SH-SY5Y (cell line): ENCODE results near the gene DENND6A.

ENCODE experiments used
- GATA2 ChIP-seq: IDR thresholded peaks from 2 replicates; pipeline ENCODE4 v1.6.1; 2011; ENCODE audit warnings: mild to moderate bottlenecking, low read depth, low read length
- GATA3 ChIP-seq: IDR thresholded peaks from 2 replicates; pipeline ENCODE4 v1.6.1; 2011; ENCODE audit warnings: low read depth, mild to moderate bottlenecking, low read length, moderate library complexity

- no peak for TF ChIP-seq GATA2
- no peak for TF ChIP-seq GATA3
Observed at GRCh38 chr3:57658536-57658935, 34.3 kb downstream of the DENND6A start.
